ENCODE results near the gene PAQR5.
"Not testable (repeated sequence)": the region's sequence is repeated elsewhere in the genome, so short reads cannot be mapped to it uniquely, and the experiment has no call there.

PAQR5 gene

DNA sequence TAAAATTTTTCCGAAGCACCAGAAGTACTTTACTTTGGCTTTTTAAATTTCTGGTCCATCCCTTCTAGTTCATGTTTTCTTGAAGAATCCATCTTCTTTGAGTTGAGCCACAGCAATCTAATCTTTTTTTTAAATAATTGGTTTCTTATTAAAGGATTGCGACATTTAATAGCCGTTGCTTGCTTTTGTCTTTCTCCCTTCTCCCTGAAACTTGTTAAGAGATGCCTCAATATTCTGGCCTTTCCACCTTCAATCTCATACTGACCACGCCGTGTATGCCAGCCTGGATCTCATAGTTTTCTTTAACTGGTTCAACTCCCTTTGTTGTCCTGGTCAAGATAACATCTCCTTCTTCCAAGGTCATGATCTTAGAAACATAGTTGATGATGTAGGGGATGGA lies 135.5 kb downstream of the PAQR5 start:
- FAIRE-seq = no peak

- FAIRE-seq = no peak
These were observed 136.0 kb downstream of the PAQR5 start for GRCh38 chr15:69434679-69435078.

- FAIRE-seq = no peak
These were observed 137.3 kb downstream of the PAQR5 start for GRCh38 chr15:69435985-69436384.

DNA sequence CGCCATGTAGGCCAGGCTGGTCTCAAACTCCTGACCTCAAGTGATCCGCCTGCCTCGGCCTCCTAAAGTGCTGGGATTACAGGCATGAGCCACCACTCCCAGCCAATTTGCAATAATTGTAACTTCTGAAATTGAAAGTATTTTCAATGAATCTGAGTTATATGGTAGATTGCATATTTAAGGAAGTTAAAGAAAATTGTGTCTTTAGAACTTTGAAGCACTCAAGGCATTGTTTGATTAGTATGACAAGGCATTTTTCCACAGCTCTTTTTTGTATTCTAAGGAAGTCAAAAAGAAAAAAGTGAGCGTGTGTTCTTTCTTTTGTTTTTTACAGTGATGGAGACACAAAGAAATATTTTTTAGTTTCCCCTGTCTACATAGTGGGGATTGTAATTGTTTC lies 138.2 kb downstream of the PAQR5 start:
- FAIRE-seq = no peak

GRCh38 chr15:69439623-69440022 lies 140.9 kb downstream of the PAQR5 start:
- no peak for FAIRE-seq

GRCh38 chr15:69443032-69443611 lies 144.4 kb downstream of the PAQR5 start:
- no peak for FAIRE-seq

DNA sequence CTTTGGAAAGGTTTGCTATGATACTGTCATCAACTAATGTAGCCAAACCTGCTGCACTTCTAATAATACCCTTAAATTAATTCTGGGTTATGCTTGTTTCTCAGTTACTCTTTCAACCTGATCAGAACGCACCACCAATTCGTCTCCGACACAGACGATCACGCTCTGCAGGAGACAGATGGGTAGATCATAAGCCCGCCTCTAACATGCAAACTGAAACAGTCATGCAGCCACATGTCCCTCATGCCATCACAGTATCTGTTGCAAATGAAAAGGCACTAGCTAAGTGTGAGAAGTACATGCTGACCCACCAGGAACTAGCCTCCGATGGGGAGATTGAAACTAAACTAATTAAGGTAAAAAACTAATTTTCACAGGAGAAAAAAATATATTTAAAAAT lies 146.0 kb downstream of the PAQR5 start:
- no peak for FAIRE-seq

- no peak for FAIRE-seq
These were observed 148.2 kb downstream of the PAQR5 start for GRCh38 chr15:69446953-69447352.

DNA sequence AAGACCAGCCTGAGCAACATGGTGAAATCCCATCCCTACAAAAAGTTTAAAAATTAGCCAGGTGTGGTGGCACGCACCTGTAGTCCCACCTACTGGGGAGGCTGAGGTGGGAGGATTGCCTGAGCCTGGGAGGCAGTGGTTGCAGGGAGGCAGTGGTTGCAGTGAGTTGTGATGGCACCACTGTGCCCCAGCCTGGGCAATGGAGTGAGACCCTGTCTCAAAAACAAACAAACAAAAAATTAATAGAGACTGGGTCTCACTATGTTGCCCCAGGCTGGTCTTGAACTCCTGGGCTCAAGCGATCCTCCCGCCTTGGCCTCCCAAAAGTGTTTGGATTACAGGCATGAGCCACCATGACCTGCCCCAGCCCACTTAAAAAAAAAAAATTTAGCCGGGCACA lies 151.5 kb downstream of the PAQR5 start:
- FAIRE-seq = not testable (repeated sequence)

GRCh38 chr15:69450968-69451695 lies 152.4 kb downstream of the PAQR5 start:
- FAIRE-seq = no peak

GRCh38 chr15:69451951-69452691 lies 153.4 kb downstream of the PAQR5 start:
- FAIRE-seq = no peak

- peak; percentile 97 for FAIRE-seq
These were observed 154.2 kb downstream of the PAQR5 start, which contains the start of gene RPLP1 for GRCh38 chr15:69452692-69453521. Gene RPLP1 (plus strand): TSS chr15:69452818. CDS start chr15:69452949, 131 bp downstream.

DNA sequence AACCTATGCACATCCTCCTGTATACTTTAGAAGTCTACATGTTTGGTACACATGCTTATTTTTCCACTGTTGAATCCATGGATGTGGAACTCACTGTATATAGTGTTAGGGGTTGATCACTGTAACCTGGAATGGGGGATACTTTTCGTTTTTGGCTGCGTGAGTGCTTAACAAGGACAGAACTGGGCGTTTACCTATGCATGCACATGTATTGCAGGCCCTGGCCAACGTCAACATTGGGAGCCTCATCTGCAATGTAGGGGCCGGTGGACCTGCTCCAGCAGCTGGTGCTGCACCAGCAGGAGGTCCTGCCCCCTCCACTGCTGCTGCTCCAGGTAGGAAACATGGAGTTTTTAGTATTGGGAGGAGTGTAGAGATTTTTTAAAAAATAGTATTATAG lies 156.2 kb downstream of the PAQR5 start:
- no peak for FAIRE-seq

DNA sequence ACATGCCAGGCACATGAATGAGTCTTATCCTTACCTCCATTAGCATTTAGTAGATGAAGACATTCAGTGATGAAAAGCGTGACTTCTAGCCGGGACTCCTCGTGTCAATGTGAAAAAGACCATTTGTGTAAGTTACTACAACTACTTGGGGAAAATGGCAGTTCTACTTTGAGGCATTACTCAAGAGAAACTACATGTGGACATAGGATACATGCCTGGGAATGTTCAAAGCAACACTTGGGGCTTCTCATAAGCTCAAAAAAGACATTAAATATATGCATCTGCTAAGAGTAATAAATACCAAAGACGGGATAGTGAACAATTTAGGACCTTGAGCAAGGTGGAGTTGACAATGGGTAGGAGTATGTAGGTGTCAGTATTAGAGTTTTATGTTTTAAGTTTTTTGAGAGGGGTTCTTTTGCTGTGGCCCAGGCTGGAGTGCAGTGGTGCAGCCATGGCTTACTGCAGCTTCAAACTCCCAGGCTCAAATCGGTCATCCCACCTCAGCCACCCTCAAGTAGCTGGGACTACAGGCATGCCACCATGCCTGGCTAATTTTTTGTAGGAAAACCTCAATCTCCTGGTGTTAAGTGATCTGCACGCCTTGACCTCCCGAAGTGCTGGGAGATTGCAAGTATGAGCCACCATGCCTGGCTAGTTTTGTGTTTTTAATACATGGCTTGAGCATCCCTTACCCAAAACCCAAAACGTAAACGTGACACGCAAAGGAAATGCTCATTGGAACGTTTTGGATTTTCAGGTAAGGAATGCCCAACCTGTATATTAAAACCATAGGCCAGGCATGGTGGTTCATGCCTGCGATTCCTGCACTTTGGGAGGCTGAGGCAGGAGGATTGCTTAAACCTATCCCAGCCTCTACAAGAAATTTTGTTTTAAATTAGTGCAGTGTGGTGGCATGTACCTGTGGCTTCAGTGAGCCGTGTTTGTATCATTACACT lies 157.8 kb downstream of the PAQR5 start:
- no peak for FAIRE-seq
